ENCODE results near the gene HOOK2. TPM values are rescaled to one million over a fixed set of nuclear protein-coding genes. Genes with fewer than 3 reads are reported as not detected.

The HOOK2 gene
- total and polyA plus RNA-seq, 2 donors (not counting 1 experiment from before 2014, with no cell fraction given) = 6.6 to 26.6 TPM

DNA sequence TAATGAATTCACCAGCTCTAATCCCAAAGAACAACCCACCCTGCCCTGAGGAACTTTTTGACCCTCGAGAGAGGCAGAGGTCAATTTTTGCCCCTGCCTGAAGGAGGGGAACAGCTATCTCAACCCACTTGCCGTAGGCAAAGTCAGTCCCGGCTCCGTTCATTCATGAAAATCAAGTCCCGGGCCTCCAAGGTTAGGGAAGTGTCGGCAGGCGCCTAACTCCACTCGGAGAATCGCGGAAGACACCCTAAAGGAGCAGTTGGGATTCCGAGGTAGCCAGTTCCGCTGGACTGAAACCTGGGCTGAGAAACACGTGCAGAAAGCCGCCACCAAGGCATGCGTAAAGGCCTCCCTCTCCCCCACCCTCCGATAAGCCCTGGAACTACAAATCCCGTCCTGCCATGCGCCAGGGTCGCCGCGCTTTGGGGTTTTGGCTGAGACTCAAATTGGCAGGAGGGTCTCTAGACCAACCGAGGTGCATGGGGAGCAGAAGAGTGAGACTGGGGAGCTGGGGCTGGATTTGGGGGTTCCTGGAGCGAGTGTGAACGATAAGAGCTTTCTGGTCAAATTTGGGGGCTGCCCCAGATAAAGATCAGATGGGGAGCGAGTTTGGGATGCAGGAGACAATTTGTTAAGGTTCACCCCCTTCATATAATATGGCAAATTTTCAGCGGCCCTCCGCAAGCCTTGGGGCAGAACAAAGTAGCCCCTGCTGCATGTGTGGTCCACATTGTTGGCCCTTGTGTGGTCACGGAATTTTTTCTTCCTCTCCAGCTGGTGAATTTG is 51.5 kb downstream of the HOOK2 start, which contains the start of gene TNPO2:
TSS of gene TNPO2 (minus strand) at position 292 of the 786 bp plus-strand sequence. CDS start 2,955 bp downstream, outside the sequence.
- peaks cover 42% of the 10 kb centered on the region for H3K79me2 ChIP-seq (ENCODE audit: control insufficient read depth, insufficient read depth, low read length)
- peak within 1 kb of the TSS; percentile 66 to 88 (median 76) for H3K4me3 ChIP-seq (replicated peaks in 1 of 4; ENCODE audit: control extremely low read depth in 1 of 4, insufficient read depth in 1 of 4, low read depth in 3 of 4, low read length in 4 of 4)
- H3K9ac ChIP-seq (ENCODE audit: insufficient read depth, low read length) = peak within 1 kb of the TSS; percentile 61
- H3K27ac ChIP-seq (ENCODE audit: insufficient read depth, low read length) = peak within 1 kb of the TSS; percentile 84
- DNase-seq (ENCODE audit: low read depth in 2 of 2) = peak; percentile 68 to 71
- H2AFZ ChIP-seq (ENCODE audit: low read length) = peak within 1 kb of the TSS; percentile 84
- H3K36me3 ChIP-seq (ENCODE audit: control insufficient read depth, insufficient read depth, low read length) = peaks cover 7% of the 10 kb centered on the region
- no peaks in the 10 kb centered on the region for H3K9me3 ChIP-seq (ENCODE audit: control insufficient read depth, insufficient read depth, low read depth, low read length)
- peak within 1 kb of the TSS; percentile 100 for H3K4me2 ChIP-seq (ENCODE audit: extremely low read depth, insufficient read depth, low read length)
- H3K27me3 ChIP-seq (ENCODE audit: control insufficient read depth, insufficient read depth, low read length) = no peaks in the 10 kb centered on the region
- peaks cover 7% of the 10 kb centered on the region for H3K4me1 ChIP-seq (ENCODE audit: control insufficient read depth, extremely low read depth, insufficient read depth, low read length)
- H4K20me1 ChIP-seq (ENCODE audit: control insufficient read depth, extremely low read depth, insufficient read depth, low read length) = no peaks in the 10 kb centered on the region
- TF ChIP-seq EZH2 (IDR thresholded peaks at IDR 0.05; ENCODE audit: low read length, missing control alignments) (no peak), CTCF (conservative IDR thresholded peaks at IDR 0.05 in 1 of 2, IDR thresholded peaks at IDR 0.05 in 1 of 2; ENCODE audit: low read depth in 1 of 2, low read length in 2 of 2) (no peak)

- H3K27me3 ChIP-seq (ENCODE audit: control insufficient read depth, insufficient read depth, low read length) = no peaks in the 10 kb centered on the region
- H3K9me3 ChIP-seq (ENCODE audit: control insufficient read depth, insufficient read depth, low read depth, low read length) = no peaks in the 10 kb centered on the region
- H4K20me1 ChIP-seq (ENCODE audit: control insufficient read depth, extremely low read depth, insufficient read depth, low read length) = no peaks in the 10 kb centered on the region
- peak overlapping the region; percentile 100 for H3K4me2 ChIP-seq (ENCODE audit: extremely low read depth, insufficient read depth, low read length)
- H3K79me2 ChIP-seq (ENCODE audit: control insufficient read depth, insufficient read depth, low read length) = peaks cover 47% of the 10 kb centered on the region
- TF ChIP-seq EZH2 (IDR thresholded peaks at IDR 0.05; ENCODE audit: low read length, missing control alignments) = no peak
- no peak for TF ChIP-seq CTCF (conservative IDR thresholded peaks at IDR 0.05 in 1 of 2, IDR thresholded peaks at IDR 0.05 in 1 of 2; ENCODE audit: low read depth in 1 of 2, low read length in 2 of 2)
- peak; percentile 12 to 14 for DNase-seq (ENCODE audit: low read depth in 2 of 2)
- H3K9ac ChIP-seq (ENCODE audit: insufficient read depth, low read length) = peak overlapping the region; percentile 61
- peaks cover 11% of the 10 kb centered on the region for H3K36me3 ChIP-seq (ENCODE audit: control insufficient read depth, insufficient read depth, low read length)
- peak overlapping the region; percentile 84 for H3K27ac ChIP-seq (ENCODE audit: insufficient read depth, low read length)
- peak overlapping the region; percentile 68 for H2AFZ ChIP-seq (ENCODE audit: low read length)
- H3K4me1 ChIP-seq (ENCODE audit: control insufficient read depth, extremely low read depth, insufficient read depth, low read length) = peaks cover 11% of the 10 kb centered on the region
- peak overlapping the region; percentile 66 to 88 (median 76) for H3K4me3 ChIP-seq (replicated peaks in 1 of 4; ENCODE audit: control extremely low read depth in 1 of 4, insufficient read depth in 1 of 4, low read depth in 3 of 4, low read length in 4 of 4)
These were observed 52.0 kb downstream of the HOOK2 start for GRCh38 chr19:12723381-12723640.

GRCh38 chr19:12722566-12723380 is 52.6 kb downstream of the HOOK2 start:
- no peaks in the 10 kb centered on the region for H3K27me3 ChIP-seq (ENCODE audit: control insufficient read depth, insufficient read depth, low read length)
- H3K27ac ChIP-seq (ENCODE audit: insufficient read depth, low read length) = peak overlapping the region; percentile 84
- no peaks in the 10 kb centered on the region for H4K20me1 ChIP-seq (ENCODE audit: control insufficient read depth, extremely low read depth, insufficient read depth, low read length)
- H3K4me2 ChIP-seq (ENCODE audit: extremely low read depth, insufficient read depth, low read length) = peak overlapping the region; percentile 100
- H3K4me3 ChIP-seq (replicated peaks in 1 of 4; ENCODE audit: control extremely low read depth in 1 of 4, insufficient read depth in 1 of 4, low read depth in 3 of 4, low read length in 4 of 4) = peak overlapping the region; percentile 67 to 88 (median 84)
- peak overlapping the region; percentile 84 for H2AFZ ChIP-seq (ENCODE audit: low read length)
- peaks cover 10% of the 10 kb centered on the region for H3K36me3 ChIP-seq (ENCODE audit: control insufficient read depth, insufficient read depth, low read length)
- H3K79me2 ChIP-seq (ENCODE audit: control insufficient read depth, insufficient read depth, low read length) = peaks cover 51% of the 10 kb centered on the region
- no peak for TF ChIP-seq EZH2 (IDR thresholded peaks at IDR 0.05; ENCODE audit: low read length, missing control alignments)
- TF ChIP-seq CTCF (conservative IDR thresholded peaks at IDR 0.05 in 1 of 2, IDR thresholded peaks at IDR 0.05 in 1 of 2; ENCODE audit: low read depth in 1 of 2, low read length in 2 of 2) = no peak
- H3K9ac ChIP-seq (ENCODE audit: insufficient read depth, low read length) = peak overlapping the region; percentile 92
- DNase-seq (ENCODE audit: low read depth in 2 of 2) = peak; percentile 99 to 100
- H3K9me3 ChIP-seq (ENCODE audit: control insufficient read depth, insufficient read depth, low read depth, low read length) = no peaks in the 10 kb centered on the region
- H3K4me1 ChIP-seq (ENCODE audit: control insufficient read depth, extremely low read depth, insufficient read depth, low read length) = peaks cover 11% of the 10 kb centered on the region

All from fibroblast of lung (primary cell).